Neuron (in vitro differentiated cells): Measurements from ENCODE around the gene FNDC3B.
A peak's percentile ranks its signal among the peaks of the same experiment; 100 is the strongest.
"Not testable (repeated sequence)": the region's sequence is repeated elsewhere in the genome, so short reads cannot be mapped to it uniquely, and the experiment has no call there.

Experiments used
- H2AFZ ChIP-seq: one replicate; pipeline ENCODE4 v1.6.1; 2013; ENCODE audit warnings: low read depth, mild to moderate bottlenecking, inconsistent platforms, low read length, moderate library complexity
- H3K27me3 ChIP-seq: one replicate; pipeline ENCODE4 v1.6.1; 2013; ENCODE audit warnings: low read length; ENCODE audit not compliant: insufficient read depth
- H3K36me3 ChIP-seq: one replicate; pipeline ENCODE4 v1.6.1; 2013; ENCODE audit warnings: low read length; ENCODE audit not compliant: insufficient read depth
- H3K4me1 ChIP-seq: one replicate; pipeline ENCODE4 v1.6.1; 2013; ENCODE audit warnings: low read length; ENCODE audit not compliant: insufficient read depth
- H3K4me3 ChIP-seq: 2 replicates; pipeline ENCODE4 v1.5.1; 2013; ENCODE audit warnings: mild to moderate bottlenecking, low read length, moderate library complexity
- H3K9me3 ChIP-seq: one replicate; pipeline ENCODE4 v1.6.1; 2013; ENCODE audit warnings: low read length

Gene FNDC3B

GRCh38 chr3:172039436-172040077 is at the start of gene FNDC3B:
FNDC3B (plus strand) TSS chr3:172039578; CDS start chr3:172112480, 72,902 bp downstream.
- H3K9me3 ChIP-seq: no peaks in the 10 kb centered on the region
- H3K4me3 ChIP-seq: peak within 1 kb of the TSS; percentile 74
- peak within 1 kb of the TSS; percentile 91 for H2AFZ ChIP-seq
- H3K4me1 ChIP-seq: peaks cover 18% of the 10 kb centered on the region
- H3K27me3 ChIP-seq: no peaks in the 10 kb centered on the region
- H3K36me3 ChIP-seq: no peaks in the 10 kb centered on the region

- H3K36me3 ChIP-seq, H3K27me3 ChIP-seq, H3K4me3 ChIP-seq: not testable (repeated sequence)
Observed at GRCh38 chr3:171990239-171990638, 49.1 kb upstream of the FNDC3B start.

GRCh38 chr3:171991166-171991565 is 48.2 kb upstream of the FNDC3B start:
- Histone ChIP-seq H3K4me1 (no peaks in the 10 kb centered on the region), H3K27me3 (no peaks in the 10 kb centered on the region), H3K36me3 (no peaks in the 10 kb centered on the region), H3K9me3 (no peaks in the 10 kb centered on the region), H2AFZ (no peak overlapping the region), H3K4me3 (no peak overlapping the region)

More at GRCh38 chr3:171990239-171990638, 49.1 kb upstream of the FNDC3B start:
- H3K9me3 ChIP-seq, H2AFZ ChIP-seq, H3K4me1 ChIP-seq: not testable (repeated sequence)

- no peak overlapping the region for H3K4me3 ChIP-seq
- no peak overlapping the region for H2AFZ ChIP-seq
- H3K27me3 ChIP-seq: no peaks in the 10 kb centered on the region
- H3K9me3 ChIP-seq: no peaks in the 10 kb centered on the region
- H3K4me1 ChIP-seq: no peaks in the 10 kb centered on the region
- no peaks in the 10 kb centered on the region for H3K36me3 ChIP-seq
Observed at GRCh38 chr3:171994646-171995428, 44.5 kb upstream of the FNDC3B start.

GRCh38 chr3:171995486-171995885 is 43.9 kb upstream of the FNDC3B start:
- Histone ChIP-seq H3K4me1 (no peaks in the 10 kb centered on the region), H3K36me3 (no peaks in the 10 kb centered on the region), H3K27me3 (no peaks in the 10 kb centered on the region), H2AFZ (no peak overlapping the region), H3K9me3 (no peaks in the 10 kb centered on the region), H3K4me3 (no peak overlapping the region)

- no peaks in the 10 kb centered on the region for H3K27me3 ChIP-seq
Observed at GRCh38 chr3:171996178-171996817, 43.1 kb upstream of the FNDC3B start.

GRCh38 chr3:171998731-171999130 is 40.6 kb upstream of the FNDC3B start:
- not testable (repeated sequence) for H3K4me3 ChIP-seq, H2AFZ ChIP-seq, H3K9me3 ChIP-seq, H3K4me1 ChIP-seq, H3K36me3 ChIP-seq, H3K27me3 ChIP-seq

More at GRCh38 chr3:171996178-171996817, 43.1 kb upstream of the FNDC3B start:
- H3K36me3 ChIP-seq: no peaks in the 10 kb centered on the region
- no peaks in the 10 kb centered on the region for H3K4me1 ChIP-seq
- no peak overlapping the region for H2AFZ ChIP-seq
- no peaks in the 10 kb centered on the region for H3K9me3 ChIP-seq
- no peak overlapping the region for H3K4me3 ChIP-seq

GRCh38 chr3:172001616-172002015 is 37.8 kb upstream of the FNDC3B start:
- not testable (repeated sequence) for H3K4me3 ChIP-seq, H3K4me1 ChIP-seq, H2AFZ ChIP-seq, H3K9me3 ChIP-seq, H3K36me3 ChIP-seq, H3K27me3 ChIP-seq

GRCh38 chr3:172002512-172003078 is 36.8 kb upstream of the FNDC3B start:
- Histone ChIP-seq H3K4me3 (no peak overlapping the region), H3K27me3 (no peaks in the 10 kb centered on the region), H3K9me3 (no peaks in the 10 kb centered on the region), H2AFZ (no peak overlapping the region), H3K36me3 (no peaks in the 10 kb centered on the region), H3K4me1 (no peaks in the 10 kb centered on the region)

- Histone ChIP-seq H3K9me3 (no peaks in the 10 kb centered on the region), H3K36me3 (no peaks in the 10 kb centered on the region), H3K27me3 (no peaks in the 10 kb centered on the region), H3K4me1 (no peaks in the 10 kb centered on the region), H3K4me3 (no peak overlapping the region), H2AFZ (no peak overlapping the region)
Observed at GRCh38 chr3:172003146-172003545, 36.2 kb upstream of the FNDC3B start.

- Histone ChIP-seq H3K36me3 (no peaks in the 10 kb centered on the region), H3K4me1 (peaks cover 7% of the 10 kb centered on the region), H3K9me3 (no peaks in the 10 kb centered on the region), H2AFZ (no peak overlapping the region), H3K4me3 (no peak overlapping the region), H3K27me3 (no peaks in the 10 kb centered on the region)
Observed at GRCh38 chr3:172007065-172007370, 32.4 kb upstream of the FNDC3B start.

- no peaks in the 10 kb centered on the region for H3K36me3 ChIP-seq
- no peak overlapping the region for H2AFZ ChIP-seq
- H3K27me3 ChIP-seq: no peaks in the 10 kb centered on the region
- H3K9me3 ChIP-seq: no peaks in the 10 kb centered on the region
- no peak overlapping the region for H3K4me3 ChIP-seq
- H3K4me1 ChIP-seq: peaks cover 7% of the 10 kb centered on the region
Observed at GRCh38 chr3:172009803-172010202, 29.6 kb upstream of the FNDC3B start.

- H3K4me3 ChIP-seq: no peak overlapping the region
- no peak overlapping the region for H2AFZ ChIP-seq
- H3K27me3 ChIP-seq: no peaks in the 10 kb centered on the region
- peaks cover 7% of the 10 kb centered on the region for H3K4me1 ChIP-seq
- H3K9me3 ChIP-seq: no peaks in the 10 kb centered on the region
- H3K36me3 ChIP-seq: no peaks in the 10 kb centered on the region
Observed at GRCh38 chr3:172012775-172013174, 26.6 kb upstream of the FNDC3B start.
